Smooth muscle cell (in vitro differentiated cells): ENCODE measurements around the gene PBX1. TPM values are rescaled to one million over a fixed set of nuclear protein-coding genes. Genes with fewer than 3 reads are reported as not detected.

ENCODE experiments used
- DNase-seq: peaks from one replicate; lab custom pipeline; 2025; ENCODE audit not compliant: unreplicated experiment; lab: John Stamatoyannopoulos, UW
- H2AFZ ChIP-seq: fragments of 200-600 bp; sonication (generic); 2 replicates; pipeline ENCODE4 v1.6.0; 2016; ENCODE audit warnings: antibody characterized with exemption, low read depth, mild to moderate bottlenecking
- H3F3A ChIP-seq: fragments of 200-600 bp; sonication (generic); 2 replicates; pipeline ENCODE4 v1.6.0; 2017; ENCODE audit warnings: antibody characterized with exemption, low read depth
- H3K27ac ChIP-seq: fragments of 200-600 bp; sonication (generic); 2 replicates; pipeline ENCODE4 v1.5.1; 2016; ENCODE audit warnings: low read depth, mild to moderate bottlenecking
- H3K27me3 ChIP-seq: fragments of 200-600 bp; sonication (generic); 2 replicates; pipeline ENCODE4 v1.6.1; 2016; ENCODE audit warnings: low read depth, mild to moderate bottlenecking
- H3K36me3 ChIP-seq: fragments of 200-600 bp; sonication (generic); 2 replicates; pipeline ENCODE4 v1.5.1; 2016; ENCODE audit warnings: low read depth
- H3K4me1 ChIP-seq: fragments of 200-600 bp; sonication (generic); 2 replicates; pipeline ENCODE4 v1.5.1; 2016; ENCODE audit warnings: low read depth
- H3K4me2 ChIP-seq: fragments of 200-600 bp; sonication (generic); 2 replicates; pipeline ENCODE4 v1.6.0; 2016; ENCODE audit warnings: mild to moderate bottlenecking
- H3K4me3 ChIP-seq: fragments of 200-600 bp; sonication (generic); 2 replicates; pipeline ENCODE4 v1.5.1; 2016; ENCODE audit warnings: mild to moderate bottlenecking
- H3K79me2 ChIP-seq: fragments of 200-600 bp; sonication (generic); 2 replicates; pipeline ENCODE4 v1.6.0; 2016; ENCODE audit warnings: low read depth, mild to moderate bottlenecking
- H3K9ac ChIP-seq: fragments of 200-600 bp; sonication (generic); 2 replicates; pipeline ENCODE4 v1.6.0; 2016; ENCODE audit warnings: low read depth
- H3K9me3 ChIP-seq: fragments of 200-600 bp; sonication (generic); replicated peaks from 2 replicates; pipeline ENCODE4 v1.5.1; 2016; ENCODE audit warnings: low read depth
- H4K20me1 ChIP-seq: fragments of 200-600 bp; sonication (generic); 2 replicates; pipeline ENCODE4 v1.6.0; 2016; ENCODE audit warnings: low read depth
- CTCF ChIP-seq: fragments of 200-600 bp; sonication (generic); IDR thresholded peaks from 2 replicates; pipeline ENCODE4 v1.5.1; 2017; ENCODE audit warnings: borderline replicate concordance, mild to moderate bottlenecking, antibody characterized with exemption; ENCODE audit not compliant: insufficient read depth, poor library complexity, severe bottlenecking
- WGBS: methylation state at CpG from one replicate; pipeline ENCODE4 v1.1.7; 2016; ENCODE audit warnings: low lambda C conversion rate; 5-methylcytosine and 5-hydroxymethylcytosine counted together
- polyA plus RNA-seq: library from polyadenylated mRNA; unstranded; fragments of >200 nt; fragmentation: Nextera tagmentation; extraction: Ambion mirVana; gene quantifications from 2 replicates; pipeline ENCODE4 v1.2.1, GENCODE V29; 2016
- total RNA-seq: library from RNA; depleted of rRNA; stranded (reverse); fragments of >200 nt; gene quantifications from 2 replicates; pipeline ENCODE4 v1.2.3, GENCODE V29; 2014

PBX1 gene
- total and polyA plus RNA-seq, 2 experiments from 2014 or later: 8.1 to 70.8 TPM

- no peak overlapping the region for H3K9ac ChIP-seq
- peaks cover 4% of the 10 kb centered on the region for H3K4me1 ChIP-seq
- no peak for DNase-seq
- no peak overlapping the region for H3K4me3 ChIP-seq
- no peaks in the 10 kb centered on the region for H3F3A ChIP-seq
- no peaks in the 10 kb centered on the region for H3K79me2 ChIP-seq
- H3K4me2 ChIP-seq: no peak overlapping the region
- no peaks in the 10 kb centered on the region for H3K27me3 ChIP-seq
- no peaks in the 10 kb centered on the region for H3K9me3 ChIP-seq
- no peak overlapping the region for H3K27ac ChIP-seq
- peaks cover 14% of the 10 kb centered on the region for H4K20me1 ChIP-seq
- 84% methylated on average over 2 of the region's 2 CpGs for WGBS
- H3K36me3 ChIP-seq: peaks cover 9% of the 10 kb centered on the region
- H2AFZ ChIP-seq: no peak overlapping the region
- no peak for TF ChIP-seq CTCF
Measured at GRCh38 chr1:164804366-164804765, 245.4 kb downstream of the PBX1 start.

GRCh38 chr1:164805399-164805798, 246.4 kb downstream of the PBX1 start:
- H3K27ac ChIP-seq: no peak overlapping the region
- H3K4me2 ChIP-seq: no peak overlapping the region
- 70% methylated on average over 4 of the region's 4 CpGs for WGBS
- no peak overlapping the region for H3K9ac ChIP-seq
- DNase-seq: no peak
- peaks cover 4% of the 10 kb centered on the region for H3K4me1 ChIP-seq
- H3K79me2 ChIP-seq: no peaks in the 10 kb centered on the region
- no peak overlapping the region for H3K4me3 ChIP-seq
- H3F3A ChIP-seq: no peaks in the 10 kb centered on the region
- peaks cover 14% of the 10 kb centered on the region for H4K20me1 ChIP-seq
- no peaks in the 10 kb centered on the region for H3K27me3 ChIP-seq
- H3K9me3 ChIP-seq: no peaks in the 10 kb centered on the region
- peaks cover 9% of the 10 kb centered on the region for H3K36me3 ChIP-seq
- no peak overlapping the region for H2AFZ ChIP-seq
- no peak for TF ChIP-seq CTCF

- H3K27me3 ChIP-seq: no peaks in the 10 kb centered on the region
- peaks cover 4% of the 10 kb centered on the region for H3K4me1 ChIP-seq
- H3K36me3 ChIP-seq: peaks cover 9% of the 10 kb centered on the region
- no peak overlapping the region for H2AFZ ChIP-seq
- H3K79me2 ChIP-seq: no peaks in the 10 kb centered on the region
- no peak overlapping the region for H3K9ac ChIP-seq
- H3F3A ChIP-seq: no peaks in the 10 kb centered on the region
- no peak overlapping the region for H3K27ac ChIP-seq
- H3K9me3 ChIP-seq: no peaks in the 10 kb centered on the region
- H3K4me2 ChIP-seq: no peak overlapping the region
- whole genome bisulfite sequencing: 97% methylated on average over 6 of the region's 6 CpGs
- peaks cover 14% of the 10 kb centered on the region for H4K20me1 ChIP-seq
- no peak for DNase-seq
- no peak overlapping the region for H3K4me3 ChIP-seq
- TF ChIP-seq CTCF: no peak
Measured at GRCh38 chr1:164806531-164806930, 247.5 kb downstream of the PBX1 start.

- Histone ChIP-seq H3F3A (no peaks in the 10 kb centered on the region), H3K9ac (no peak overlapping the region), H3K4me3 (no peak overlapping the region), H3K4me2 (no peak overlapping the region), H3K27me3 (no peaks in the 10 kb centered on the region), H3K79me2 (no peaks in the 10 kb centered on the region), H3K4me1 (no peaks in the 10 kb centered on the region), H3K9me3 (no peaks in the 10 kb centered on the region), H2AFZ (no peak overlapping the region), H3K36me3 (peaks cover 10% of the 10 kb centered on the region), H3K27ac (no peak overlapping the region), H4K20me1 (peaks cover 3% of the 10 kb centered on the region)
- no peak for TF ChIP-seq CTCF
- no peak for DNase-seq
- WGBS: 77% methylated on average over 1 of the region's 1 CpG
Measured at GRCh38 chr1:164813776-164814175, 254.8 kb downstream of the PBX1 start.
